Measurements from ENCODE around the gene NBAS. TPM values are rescaled to one million over a fixed set of nuclear protein-coding genes. Genes with fewer than 3 reads are reported as not detected.

Gene NBAS
- total and polyA plus RNA-seq, 2 of the 13 experiments (the other 11 are each of a cell fraction or from before 2014, with no cell fraction given), result 33.6 to 58.7 TPM

- no peaks in the 10 kb centered on the region for H4K20me1 ChIP-seq (ENCODE audit: insufficient read depth, low read length)
- H2AFZ ChIP-seq (ENCODE audit: low read length), result no peak overlapping the region
- intact Hi-C loops (cut with micrococcal nuclease; ENCODE audit: unreplicated experiment), result no loop called here
- no peaks in the 10 kb centered on the region for H3K4me1 ChIP-seq (ENCODE audit: insufficient read depth, low read length)
- DNase-seq (ENCODE audit: low spot score) (no peak), ATAC-seq (no peak), FAIRE-seq (no peak)
- H3K36me3 ChIP-seq (replicated peaks in 1 of 2; ENCODE audit: control insufficient read depth in 1 of 2, insufficient read depth in 2 of 2, low read length in 2 of 2), result peaks cover 8 to 35% of the 10 kb centered on the region in 2 experiments
- H3K9ac ChIP-seq (ENCODE audit: insufficient read depth, low read depth, low read length), result no peak overlapping the region
- H3K4me2 ChIP-seq (ENCODE audit: low read depth, low read length), result no peak overlapping the region
- no peak overlapping the region for H3K27ac ChIP-seq (ENCODE audit: extremely low read length, insufficient read depth, low read length)
- H3K27me3 ChIP-seq (ENCODE audit: control insufficient read depth in 1 of 2, insufficient read depth in 2 of 2, low read length in 2 of 2), result no peaks in the 10 kb centered on the region
- in situ Hi-C loops (cut with HindIII; ENCODE audit: extremely low pct_ligation_motif_present, low pct_unique_long_range_greater_than_20kb), result no loop called here
- H3K4me3 ChIP-seq (replicated peaks in 1 of 3; ENCODE audit: insufficient read depth in 1 of 3, low read depth in 2 of 3, low read length in 3 of 3), result no peak overlapping the region
- WGBS (ENCODE audit: low lambda C conversion rate), result 94% methylated on average over 7 of the region's 7 CpGs
- no peak for TF ChIP-seq PRPF4 (IDR thresholded peaks at IDR 0.05; ENCODE audit: low read depth, low read length, poor library complexity, severe bottlenecking)
- TF ChIP-seq ARID4A (CRISPR knock-in tag; IDR thresholded peaks at IDR 0.05; ENCODE audit: borderline replicate concordance), result no peak
- TF ChIP-seq HMGA1 (CRISPR knock-in tag; conservative IDR thresholded peaks at IDR 0.05), result no peak
- no peak for TF ChIP-seq YEATS2 (CRISPR knock-in tag; IDR thresholded peaks at IDR 0.05; ENCODE audit: borderline replicate concordance)
- TF ChIP-seq CEBPG (CRISPR knock-in tag; IDR thresholded peaks at IDR 0.05), result no peak
- TF ChIP-seq SP4 (CRISPR knock-in tag; IDR thresholded peaks at IDR 0.05), result no peak
- no peak for TF ChIP-seq RFX3 (CRISPR knock-in tag; IDR thresholded peaks at IDR 0.05)
- TF ChIP-seq, protein P1, sequence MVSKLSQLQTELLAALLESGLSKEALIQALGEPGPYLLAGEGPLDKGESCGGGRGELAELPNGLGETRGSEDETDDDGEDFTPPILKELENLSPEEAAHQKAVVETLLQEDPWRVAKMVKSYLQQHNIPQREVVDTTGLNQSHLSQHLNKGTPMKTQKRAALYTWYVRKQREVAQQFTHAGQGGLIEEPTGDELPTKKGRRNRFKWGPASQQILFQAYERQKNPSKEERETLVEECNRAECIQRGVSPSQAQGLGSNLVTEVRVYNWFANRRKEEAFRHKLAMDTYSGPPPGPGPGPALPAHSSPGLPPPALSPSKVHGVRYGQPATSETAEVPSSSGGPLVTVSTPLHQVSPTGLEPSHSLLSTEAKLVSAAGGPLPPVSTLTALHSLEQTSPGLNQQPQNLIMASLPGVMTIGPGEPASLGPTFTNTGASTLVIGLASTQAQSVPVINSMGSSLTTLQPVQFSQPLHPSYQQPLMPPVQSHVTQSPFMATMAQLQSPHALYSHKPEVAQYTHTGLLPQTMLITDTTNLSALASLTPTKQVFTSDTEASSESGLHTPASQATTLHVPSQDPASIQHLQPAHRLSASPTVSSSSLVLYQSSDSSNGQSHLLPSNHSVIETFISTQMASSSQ (IDR thresholded peaks at IDR 0.05; ENCODE audit: low read depth), result no peak
- TF ChIP-seq, protein P1 (CRISPR knock-in tag; IDR thresholded peaks at IDR 0.05; ENCODE audit: borderline replicate concordance), result no peak
- no peak for TF ChIP-seq ZNF34 (CRISPR knock-in tag; IDR thresholded peaks at IDR 0.05; ENCODE audit: borderline replicate concordance)
- no peak for TF ChIP-seq ZNF678 (CRISPR knock-in tag; IDR thresholded peaks at IDR 0.05)
- TF ChIP-seq JUN (CRISPR knock-in tag; IDR thresholded peaks at IDR 0.05), result no peak
- no peak for TF ChIP-seq ARID3A (IDR thresholded peaks at IDR 0.05; ENCODE audit: low read depth, low read length)
- no peaks in the 10 kb centered on the region for H3K79me2 ChIP-seq (ENCODE audit: insufficient read depth, low read length)
- ChIA-PET CTCF (ENCODE audit: low intra/inter-chr PET ratio, low total read pairs) (no interaction called here), POLR2A (no interaction called here)
- no peaks in the 10 kb centered on the region for H3K9me3 ChIP-seq (ENCODE audit: low read length)
- BruUV-seq (replicated peaks), result no TSS peak
Measured at GRCh38 chr2:15531095-15531854, 29.9 kb downstream of the NBAS start.

Measured in HepG2 (cell line).